Omental fat pad (tissue), 4 donors: ENCODE data around the gene ATP6V1G1. TPM values are rescaled to one million over a fixed set of nuclear protein-coding genes. Genes with fewer than 3 reads are reported as not detected.
"Not testable (repeated sequence)": the region's sequence is repeated elsewhere in the genome, so short reads cannot be mapped to it uniquely, and the experiment has no call there.

Experiments
- ATAC-seq: fragments of 150-250 bp; one replicate; pipeline ENCODE4 v1.9.1; 2016; ENCODE audit warnings: mild to moderate bottlenecking, moderate library complexity; ENCODE audit not compliant: low FRiP score
- DNase-seq: peaks from one replicate; pipeline ENCODE4 v3.0.0-alpha.2; 2019; ENCODE audit warnings: low spot score
- total RNA-seq, 4 donors: library from RNA; depleted of rRNA; stranded (reverse); fragments of >200 nt; gene quantifications; one replicate each; pipeline ENCODE4 v1.1.0, GENCODE V29; 2016
- TF ChIP-seq, protein P1 (sequence below), 3 donors: fragments of 450-650 bp; IDR thresholded peaks; one replicate each; pipeline ENCODE4 v1.5.1; 2016 to 2017; ENCODE audit warnings: antibody characterized with exemption in 3 of 3, mild to moderate bottlenecking in 3 of 3, moderate library complexity in 2 of 3

The ATP6V1G1 gene
- total RNA-seq, 4 donors from 2014 or later: 101 to 152 (median 139) TPM

GRCh38 chr9:114560956-114561355, 26.6 kb upstream of the ATP6V1G1 start:
- no peak for ATAC-seq
- TF ChIP-seq, protein P1, sequence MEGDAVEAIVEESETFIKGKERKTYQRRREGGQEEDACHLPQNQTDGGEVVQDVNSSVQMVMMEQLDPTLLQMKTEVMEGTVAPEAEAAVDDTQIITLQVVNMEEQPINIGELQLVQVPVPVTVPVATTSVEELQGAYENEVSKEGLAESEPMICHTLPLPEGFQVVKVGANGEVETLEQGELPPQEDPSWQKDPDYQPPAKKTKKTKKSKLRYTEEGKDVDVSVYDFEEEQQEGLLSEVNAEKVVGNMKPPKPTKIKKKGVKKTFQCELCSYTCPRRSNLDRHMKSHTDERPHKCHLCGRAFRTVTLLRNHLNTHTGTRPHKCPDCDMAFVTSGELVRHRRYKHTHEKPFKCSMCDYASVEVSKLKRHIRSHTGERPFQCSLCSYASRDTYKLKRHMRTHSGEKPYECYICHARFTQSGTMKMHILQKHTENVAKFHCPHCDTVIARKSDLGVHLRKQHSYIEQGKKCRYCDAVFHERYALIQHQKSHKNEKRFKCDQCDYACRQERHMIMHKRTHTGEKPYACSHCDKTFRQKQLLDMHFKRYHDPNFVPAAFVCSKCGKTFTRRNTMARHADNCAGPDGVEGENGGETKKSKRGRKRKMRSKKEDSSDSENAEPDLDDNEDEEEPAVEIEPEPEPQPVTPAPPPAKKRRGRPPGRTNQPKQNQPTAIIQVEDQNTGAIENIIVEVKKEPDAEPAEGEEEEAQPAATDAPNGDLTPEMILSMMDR (IDR thresholded peaks at IDR 0.05): no peak
- no peak for DNase-seq

DNA sequence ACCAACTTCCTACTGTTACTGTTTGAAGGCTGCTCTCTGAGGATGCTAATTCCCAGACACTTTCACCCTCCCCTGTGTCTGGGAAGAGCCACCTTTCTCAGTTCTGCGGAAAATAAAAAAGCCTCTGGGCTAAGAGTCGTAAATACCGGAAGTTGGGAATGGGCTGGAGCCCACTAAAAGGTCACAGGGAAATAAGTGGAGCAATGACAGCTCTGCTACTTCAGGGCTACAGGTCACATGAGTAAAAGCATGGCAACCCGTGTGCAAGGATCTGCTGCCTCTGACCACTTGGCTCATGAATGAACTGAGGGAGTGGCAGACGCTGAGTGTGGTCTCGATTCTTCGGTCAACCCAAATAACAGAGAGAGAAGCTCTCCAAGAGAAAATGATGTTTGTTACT, 25.8 kb upstream of the ATP6V1G1 start:
- TF ChIP-seq, protein P1 (IDR thresholded peaks at IDR 0.05): no peak
- ATAC-seq (no peak), DNase-seq (no peak)

GRCh38 chr9:114565204-114565603, 22.4 kb upstream of the ATP6V1G1 start:
- DNase-seq (no peak), ATAC-seq (no peak)
- TF ChIP-seq, protein P1 (IDR thresholded peaks at IDR 0.05): no peak

- TF ChIP-seq, protein P1 (IDR thresholded peaks at IDR 0.05): no peak
- no peak for ATAC-seq
- no peak for DNase-seq
Observed at GRCh38 chr9:114570742-114571141, 16.8 kb upstream of the ATP6V1G1 start.

DNA sequence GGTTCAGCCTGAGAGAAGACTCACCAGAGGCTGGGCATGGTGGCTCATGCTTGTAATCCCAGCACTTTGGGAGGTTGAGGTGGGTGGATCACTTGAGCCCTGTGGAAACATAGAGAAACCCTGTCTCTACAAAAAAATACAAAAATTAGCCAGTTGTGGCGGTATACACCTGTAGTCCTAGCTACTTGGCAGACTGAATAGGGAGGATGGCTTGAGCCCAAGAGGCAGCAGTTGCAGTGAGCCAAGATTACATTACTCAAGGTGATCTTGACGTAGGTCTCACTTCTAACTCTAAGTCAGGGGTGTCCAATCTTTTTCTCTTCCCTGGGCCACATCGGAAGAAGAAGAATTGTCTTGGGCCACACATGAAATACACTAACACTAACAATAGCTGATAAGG, 16.2 kb upstream of the ATP6V1G1 start:
- DNase-seq (no peak), ATAC-seq (no peak)
- TF ChIP-seq, protein P1 (IDR thresholded peaks at IDR 0.05): no peak

DNA sequence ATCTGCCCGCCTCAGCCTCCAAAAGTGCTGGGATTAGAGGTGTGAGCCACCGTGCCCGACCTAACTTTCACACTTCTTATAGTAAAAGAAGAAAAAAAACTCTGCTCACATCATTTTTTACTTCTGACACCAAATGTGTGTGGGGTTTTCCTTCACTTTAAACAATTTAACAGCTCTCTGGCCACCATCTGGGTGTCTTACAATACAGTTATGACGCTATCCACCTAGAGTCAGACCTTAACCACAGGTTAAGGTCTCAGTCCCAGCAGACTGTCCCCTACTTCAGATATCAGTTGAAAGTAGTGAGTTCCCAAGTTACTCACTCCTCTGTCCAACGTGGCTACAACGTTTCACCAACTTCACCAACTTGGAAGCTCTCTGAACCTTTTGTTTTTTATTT, 15.4 kb upstream of the ATP6V1G1 start:
- TF ChIP-seq, protein P1 (IDR thresholded peaks at IDR 0.05): no peak
- ATAC-seq: no peak
- DNase-seq: no peak

DNA sequence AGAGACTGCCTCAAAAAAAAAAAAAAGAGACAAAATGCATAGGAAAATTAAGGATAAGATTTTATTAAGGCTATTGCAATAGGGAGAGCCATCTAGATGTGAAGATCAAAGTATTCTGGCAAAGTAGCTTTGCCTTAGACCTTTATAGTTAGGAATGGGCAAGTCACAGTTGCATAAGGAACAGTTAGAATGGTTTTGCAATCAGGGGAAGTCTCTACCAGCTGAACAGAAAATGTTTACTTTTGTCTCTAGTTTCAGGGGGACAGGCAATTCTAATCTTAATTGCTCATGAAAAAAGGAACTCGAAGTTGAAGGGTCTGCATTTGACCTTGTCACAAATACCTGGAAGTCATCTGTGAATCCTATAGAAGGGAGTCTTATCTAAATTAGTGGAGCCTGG, 13.1 kb upstream of the ATP6V1G1 start:
- ATAC-seq: no peak
- no peak for DNase-seq

GRCh38 chr9:114576779-114577178, 10.8 kb upstream of the ATP6V1G1 start:
- DNase-seq, ATAC-seq: not testable (repeated sequence)

More for the DNA sequence above, 13.1 kb upstream of the ATP6V1G1 start:
- TF ChIP-seq, protein P1 (IDR thresholded peaks at IDR 0.05): no peak

DNA sequence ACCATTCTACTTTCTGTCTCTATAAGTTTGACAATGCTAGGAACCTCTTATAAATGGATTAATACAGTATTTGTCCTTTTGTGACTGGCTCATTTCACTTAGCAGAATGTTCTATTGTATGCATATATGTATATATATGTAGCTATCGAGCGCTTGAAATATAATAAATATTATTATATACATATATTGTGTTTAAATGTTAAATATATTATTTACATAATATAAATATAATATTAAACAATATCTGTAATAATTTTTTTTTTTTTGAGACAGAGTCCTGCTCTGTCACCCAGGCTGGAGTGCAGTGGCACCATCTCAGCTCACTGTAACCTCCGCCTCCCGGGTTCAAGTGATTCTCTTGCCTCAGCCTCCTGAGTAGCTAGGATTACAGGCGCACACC, 9.4 kb upstream of the ATP6V1G1 start:
- ATAC-seq: not testable (repeated sequence)

More for the DNA sequence above, 9.4 kb upstream of the ATP6V1G1 start:
- not testable (repeated sequence) for DNase-seq
